ENCODE measurements around the gene ARID5B.

Gene ARID5B

DNA sequence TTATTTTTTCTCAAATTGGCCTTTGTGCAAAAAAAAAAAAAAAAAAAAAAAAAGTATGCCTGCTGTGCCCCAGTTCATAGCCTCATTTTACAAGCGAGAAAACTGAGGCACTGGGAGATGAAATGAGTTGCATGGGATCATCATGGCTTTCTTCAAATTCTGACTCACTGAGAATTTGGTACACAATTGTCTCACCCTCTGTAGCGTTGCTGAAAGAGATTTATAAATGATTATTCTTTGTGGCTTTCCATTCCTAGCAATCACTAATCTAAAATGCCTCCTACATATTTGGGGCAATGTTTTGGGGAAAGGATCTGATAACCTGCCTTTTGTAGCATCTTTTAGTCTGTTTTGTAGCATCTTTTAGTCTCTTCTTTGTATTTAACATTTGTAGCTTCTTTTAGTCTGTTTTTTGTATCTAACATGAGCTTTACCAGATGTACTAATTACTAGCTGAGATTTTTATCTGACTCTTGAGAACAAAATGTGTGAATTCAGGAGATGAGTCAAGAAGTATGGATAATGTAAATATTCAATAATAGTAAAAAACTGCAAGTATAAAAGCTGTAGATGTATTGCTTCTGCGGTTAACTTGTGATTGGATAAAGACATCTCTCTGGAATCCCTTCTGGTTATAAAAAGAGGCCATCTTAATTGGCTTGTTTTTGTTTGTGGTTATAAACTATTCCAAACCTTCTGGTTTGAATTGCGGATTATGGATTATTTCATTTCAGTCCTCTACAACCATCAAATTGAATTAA lies 161.4 kb downstream of the ARID5B start:
- Histone ChIP-seq H3K27me3 (replicated peaks; ENCODE audit: control insufficient read depth, insufficient read depth, low read length) (no peaks in the 10 kb centered on the region), H3K4me1 (ENCODE audit: control insufficient read depth, insufficient read depth, low read length) (peaks cover 74% of the 10 kb centered on the region), H3K9me3 (ENCODE audit: control insufficient read depth, low read length) (no peaks in the 10 kb centered on the region), H3K9ac (ENCODE audit: low read length) (peak overlapping the region; percentile 71), H3K4me3 (ENCODE audit: low read length) (peak overlapping the region; percentile 24), H3K36me3 (ENCODE audit: control insufficient read depth, insufficient read depth, low read length, severe bottlenecking) (peaks cover 93% of the 10 kb centered on the region)
- DNase-seq (ENCODE audit: low read depth) = peak; percentile 79

DNA sequence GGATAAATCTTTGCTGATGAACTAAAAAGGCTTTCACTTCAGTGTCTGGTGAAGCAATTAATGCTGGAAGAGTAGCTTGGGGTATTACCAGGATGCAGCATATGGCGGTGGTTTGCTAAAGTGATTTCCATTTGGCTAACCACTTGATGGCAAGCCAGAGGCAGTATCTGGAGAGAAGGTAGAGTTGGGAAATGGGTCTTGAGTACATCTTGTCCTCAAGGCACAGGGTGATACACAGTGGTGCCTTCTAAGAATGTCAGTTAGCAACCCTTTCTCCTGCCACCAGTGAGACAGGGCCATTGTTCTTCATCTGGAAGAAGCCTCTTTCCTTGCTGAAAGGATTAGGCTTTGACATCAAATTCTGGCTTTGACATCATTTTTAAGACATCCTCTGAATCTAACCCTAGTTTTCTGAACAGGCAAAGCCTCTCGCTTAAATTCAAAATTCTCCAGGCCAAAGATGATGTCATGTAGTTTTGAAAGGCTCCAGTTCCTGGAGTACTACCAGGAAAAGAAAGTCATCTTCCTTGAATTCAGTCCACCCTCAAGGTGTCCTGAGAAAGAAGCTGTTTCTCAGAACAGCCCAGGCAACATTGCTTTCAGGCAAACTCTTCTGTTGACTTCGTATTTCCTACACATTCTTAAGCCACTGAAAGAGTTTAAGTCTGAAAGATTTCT lies 162.4 kb downstream of the ARID5B start:
- no peaks in the 10 kb centered on the region for H3K27me3 ChIP-seq (replicated peaks; ENCODE audit: control insufficient read depth, insufficient read depth, low read length)

DNA sequence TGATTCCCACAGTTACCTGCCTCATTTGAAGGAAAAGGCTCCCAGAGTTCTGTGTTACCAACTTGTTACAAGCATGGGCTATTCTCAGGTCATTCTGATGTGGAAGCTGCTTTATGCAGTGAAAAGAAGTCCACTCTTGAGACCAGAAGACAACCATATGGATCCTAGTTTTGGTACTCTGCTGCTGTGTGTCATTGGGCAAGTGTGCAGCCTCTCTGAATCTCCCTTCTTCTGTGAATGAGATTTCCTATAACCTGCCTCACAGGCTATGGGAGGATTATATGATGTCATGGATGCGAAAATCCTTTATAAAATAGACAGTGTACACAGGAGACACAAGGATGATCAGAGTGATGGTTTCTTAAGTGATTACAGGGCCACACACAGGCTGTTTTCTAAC lies 166.1 kb downstream of the ARID5B start:
- H3K27me3 ChIP-seq (replicated peaks; ENCODE audit: control insufficient read depth, insufficient read depth, low read length) = no peaks in the 10 kb centered on the region
- H3K36me3 ChIP-seq (ENCODE audit: control insufficient read depth, insufficient read depth, low read length, severe bottlenecking) = peaks cover 95% of the 10 kb centered on the region
- DNase-seq (ENCODE audit: low read depth) = no peak
- H3K4me3 ChIP-seq (ENCODE audit: low read length) = no peak overlapping the region
- peaks cover 67% of the 10 kb centered on the region for H3K4me1 ChIP-seq (ENCODE audit: control insufficient read depth, insufficient read depth, low read length)
- H3K9me3 ChIP-seq (ENCODE audit: control insufficient read depth, low read length) = no peaks in the 10 kb centered on the region
- H3K9ac ChIP-seq (ENCODE audit: low read length) = no peak overlapping the region

More for the DNA sequence above, 162.4 kb downstream of the ARID5B start:
- Histone ChIP-seq H3K9me3 (ENCODE audit: control insufficient read depth, low read length) (no peaks in the 10 kb centered on the region), H3K4me1 (ENCODE audit: control insufficient read depth, insufficient read depth, low read length) (peaks cover 69% of the 10 kb centered on the region), H3K9ac (ENCODE audit: low read length) (peak overlapping the region; percentile 71), H3K36me3 (ENCODE audit: control insufficient read depth, insufficient read depth, low read length, severe bottlenecking) (peaks cover 94% of the 10 kb centered on the region), H3K4me3 (ENCODE audit: low read length) (peak overlapping the region; percentile 43)
- DNase-seq (ENCODE audit: low read depth) = peak; percentile 62

DNA sequence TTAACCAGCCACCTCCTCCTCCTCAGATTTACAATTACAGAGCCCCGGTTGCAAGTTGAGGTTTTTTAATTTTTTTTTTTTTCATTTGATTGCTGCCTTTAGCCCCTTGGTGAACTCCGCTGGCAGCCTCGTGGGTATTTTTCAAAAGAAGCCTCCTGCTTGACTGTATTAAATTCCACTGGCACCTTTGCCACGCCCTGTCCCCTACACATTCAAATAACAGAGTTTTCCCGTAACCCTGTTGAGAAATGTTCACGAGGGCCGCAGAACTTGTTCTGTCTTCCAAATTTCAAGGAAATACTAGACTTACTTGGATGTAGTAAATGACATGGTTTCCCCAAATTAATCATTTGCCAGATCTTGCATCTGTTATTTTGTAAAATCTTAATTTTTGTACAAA lies 167.0 kb downstream of the ARID5B start:
- DNase-seq (ENCODE audit: low read depth) = no peak
- no peaks in the 10 kb centered on the region for H3K9me3 ChIP-seq (ENCODE audit: control insufficient read depth, low read length)
- peaks cover 95% of the 10 kb centered on the region for H3K36me3 ChIP-seq (ENCODE audit: control insufficient read depth, insufficient read depth, low read length, severe bottlenecking)
- H3K9ac ChIP-seq (ENCODE audit: low read length) = no peak overlapping the region
- H3K27me3 ChIP-seq (replicated peaks; ENCODE audit: control insufficient read depth, insufficient read depth, low read length) = no peaks in the 10 kb centered on the region
- no peak overlapping the region for H3K4me3 ChIP-seq (ENCODE audit: low read length)
- H3K4me1 ChIP-seq (ENCODE audit: control insufficient read depth, insufficient read depth, low read length) = peaks cover 67% of the 10 kb centered on the region

DNA sequence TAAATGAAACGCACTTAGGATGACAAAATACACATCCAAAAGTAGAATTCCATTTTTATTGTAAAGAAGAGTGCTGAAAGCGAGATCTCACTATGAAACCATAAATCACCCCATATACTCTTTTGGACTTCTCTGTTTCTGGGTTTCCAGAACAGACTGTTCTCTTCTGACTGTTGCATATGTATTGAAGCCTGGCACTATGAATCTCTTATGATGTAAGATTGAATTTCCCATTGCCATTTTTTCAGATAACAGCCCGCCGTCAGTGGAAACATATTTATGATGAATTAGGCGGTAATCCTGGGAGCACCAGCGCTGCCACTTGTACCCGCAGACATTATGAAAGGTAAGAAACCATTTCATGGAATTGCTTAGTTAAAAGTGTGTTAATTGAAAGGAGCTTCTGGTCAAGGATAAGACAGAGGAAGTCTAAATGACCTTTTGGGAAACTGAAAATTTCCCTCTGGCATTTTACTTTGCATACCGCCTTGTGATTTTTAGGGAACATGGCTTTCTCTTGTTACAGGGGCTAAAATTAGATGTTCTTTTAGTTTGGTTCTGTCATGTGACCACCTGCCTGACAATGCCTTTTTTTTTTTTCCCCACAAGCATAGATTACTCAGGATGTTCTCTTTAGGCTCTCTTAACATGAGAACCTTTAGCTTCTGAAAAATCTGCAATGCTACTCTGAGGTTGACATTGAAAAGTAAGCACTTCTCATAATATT lies 168.1 kb downstream of the ARID5B start:
- peak overlapping the region; percentile 23 for H3K9ac ChIP-seq (ENCODE audit: low read length)
- no peak overlapping the region for H3K4me3 ChIP-seq (ENCODE audit: low read length)
- peaks cover 100% of the 10 kb centered on the region for H3K36me3 ChIP-seq (ENCODE audit: control insufficient read depth, insufficient read depth, low read length, severe bottlenecking)
- H3K4me1 ChIP-seq (ENCODE audit: control insufficient read depth, insufficient read depth, low read length) = peaks cover 67% of the 10 kb centered on the region
- no peak for DNase-seq (ENCODE audit: low read depth)
- H3K27me3 ChIP-seq (replicated peaks; ENCODE audit: control insufficient read depth, insufficient read depth, low read length) = no peaks in the 10 kb centered on the region
- H3K9me3 ChIP-seq (ENCODE audit: control insufficient read depth, low read length) = no peaks in the 10 kb centered on the region

DNA sequence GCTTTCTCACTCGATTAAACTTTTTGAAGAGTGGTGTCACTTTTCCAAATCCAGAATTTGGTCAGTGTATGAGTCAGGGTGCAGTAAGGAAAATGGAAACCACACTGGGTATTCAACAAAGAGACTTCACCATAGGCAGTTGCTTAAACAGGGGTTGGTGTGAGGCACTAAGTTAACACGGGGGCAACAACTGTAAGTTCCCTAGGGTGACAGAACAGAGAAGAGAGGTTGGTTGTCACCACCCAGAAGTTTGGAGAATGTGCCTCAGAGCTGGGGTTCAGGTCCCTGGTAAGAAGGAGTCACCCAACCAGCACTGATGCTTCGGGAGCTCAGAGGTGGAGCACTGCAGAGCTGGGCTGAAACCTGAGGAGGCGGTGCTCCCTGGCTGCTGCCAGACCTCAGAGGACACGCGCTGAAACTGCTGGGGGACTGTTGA lies 170.4 kb downstream of the ARID5B start:
- H3K27me3 ChIP-seq (replicated peaks; ENCODE audit: control insufficient read depth, insufficient read depth, low read length) = no peaks in the 10 kb centered on the region
- H3K9me3 ChIP-seq (ENCODE audit: control insufficient read depth, low read length) = no peaks in the 10 kb centered on the region
- DNase-seq (ENCODE audit: low read depth) = no peak
- H3K4me1 ChIP-seq (ENCODE audit: control insufficient read depth, insufficient read depth, low read length) = peaks cover 82% of the 10 kb centered on the region
- no peak overlapping the region for H3K9ac ChIP-seq (ENCODE audit: low read length)
- H3K36me3 ChIP-seq (ENCODE audit: control insufficient read depth, insufficient read depth, low read length, severe bottlenecking) = peaks cover 100% of the 10 kb centered on the region
- H3K4me3 ChIP-seq (ENCODE audit: low read length) = no peak overlapping the region

DNA sequence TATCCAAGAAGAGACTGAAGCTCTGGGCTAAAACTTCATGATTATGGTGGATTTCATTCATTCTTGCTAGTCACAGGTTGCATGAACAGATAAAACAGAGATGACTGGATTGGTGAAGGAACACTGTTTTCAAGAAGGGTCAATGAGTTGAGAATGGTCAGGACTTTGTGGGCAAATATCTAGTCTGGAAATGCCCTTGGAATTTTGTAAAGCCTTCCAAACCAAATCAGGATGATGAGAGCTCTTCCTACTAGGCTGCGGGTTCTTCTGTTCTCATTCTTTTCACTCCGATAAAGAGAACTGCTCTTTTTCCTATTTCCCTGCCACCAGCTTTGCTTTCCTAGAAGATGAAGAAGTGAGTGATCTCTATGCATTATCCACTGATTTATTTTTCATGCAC lies 171.4 kb downstream of the ARID5B start:
- DNase-seq (ENCODE audit: low read depth) = no peak
- Histone ChIP-seq H3K36me3 (ENCODE audit: control insufficient read depth, insufficient read depth, low read length, severe bottlenecking) (peaks cover 91% of the 10 kb centered on the region), H3K9me3 (ENCODE audit: control insufficient read depth, low read length) (no peaks in the 10 kb centered on the region), H3K4me1 (ENCODE audit: control insufficient read depth, insufficient read depth, low read length) (peaks cover 90% of the 10 kb centered on the region), H3K27me3 (replicated peaks; ENCODE audit: control insufficient read depth, insufficient read depth, low read length) (no peaks in the 10 kb centered on the region), H3K9ac (ENCODE audit: low read length) (no peak overlapping the region), H3K4me3 (ENCODE audit: low read length) (no peak overlapping the region)

DNA sequence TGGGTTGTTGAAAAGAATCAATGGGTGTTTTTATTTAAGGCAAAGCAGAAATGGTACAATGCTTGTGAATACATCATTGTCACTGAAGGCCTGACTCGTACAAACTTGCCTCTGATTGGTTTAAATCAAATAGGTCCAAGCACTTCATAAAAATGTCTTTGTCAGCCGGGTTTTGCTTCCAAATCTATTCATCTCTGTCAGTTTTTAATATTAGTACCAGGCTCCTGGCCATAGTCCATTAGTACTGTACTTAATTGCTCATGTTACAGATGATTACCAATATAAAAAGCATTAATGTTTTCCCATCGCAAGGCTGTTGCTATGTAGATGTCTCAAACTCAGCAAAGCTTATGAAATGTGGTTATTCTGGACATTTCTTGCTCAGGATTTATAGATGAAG lies 171.9 kb downstream of the ARID5B start:
- Histone ChIP-seq H3K27me3 (replicated peaks; ENCODE audit: control insufficient read depth, insufficient read depth, low read length) (no peaks in the 10 kb centered on the region), H3K4me1 (ENCODE audit: control insufficient read depth, insufficient read depth, low read length) (peaks cover 93% of the 10 kb centered on the region), H3K9ac (ENCODE audit: low read length) (peak overlapping the region; percentile 52), H3K9me3 (ENCODE audit: control insufficient read depth, low read length) (no peaks in the 10 kb centered on the region), H3K4me3 (ENCODE audit: low read length) (no peak overlapping the region), H3K36me3 (ENCODE audit: control insufficient read depth, insufficient read depth, low read length, severe bottlenecking) (peaks cover 91% of the 10 kb centered on the region)
- DNase-seq (ENCODE audit: low read depth) = no peak

DNA sequence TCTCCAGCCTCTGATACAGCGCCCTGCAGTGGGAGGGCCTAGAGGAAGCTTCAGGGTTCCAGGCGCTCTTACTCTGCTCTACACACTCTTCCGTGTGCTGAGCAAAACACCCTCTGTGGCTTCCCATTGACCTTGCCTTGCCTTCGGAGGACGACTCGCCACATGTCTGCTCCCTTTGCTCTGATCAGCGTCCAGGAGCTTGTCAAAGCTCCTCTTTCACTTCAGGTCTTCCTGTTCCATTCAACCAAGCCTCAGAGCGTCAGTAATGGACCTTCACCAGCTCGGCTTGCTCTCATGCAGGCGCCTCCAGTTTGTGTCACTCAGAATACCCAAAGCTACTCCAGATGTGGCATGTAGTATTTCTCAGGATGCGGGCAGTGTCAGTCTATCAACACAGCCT lies 173.9 kb downstream of the ARID5B start:
- Histone ChIP-seq H3K27me3 (replicated peaks; ENCODE audit: control insufficient read depth, insufficient read depth, low read length) (no peaks in the 10 kb centered on the region), H3K9ac (ENCODE audit: low read length) (peak overlapping the region; percentile 20), H3K4me1 (ENCODE audit: control insufficient read depth, insufficient read depth, low read length) (peaks cover 88% of the 10 kb centered on the region), H3K9me3 (ENCODE audit: control insufficient read depth, low read length) (no peaks in the 10 kb centered on the region), H3K36me3 (ENCODE audit: control insufficient read depth, insufficient read depth, low read length, severe bottlenecking) (peaks cover 91% of the 10 kb centered on the region), H3K4me3 (ENCODE audit: low read length) (no peak overlapping the region)
- DNase-seq (ENCODE audit: low read depth) = no peak

DNA sequence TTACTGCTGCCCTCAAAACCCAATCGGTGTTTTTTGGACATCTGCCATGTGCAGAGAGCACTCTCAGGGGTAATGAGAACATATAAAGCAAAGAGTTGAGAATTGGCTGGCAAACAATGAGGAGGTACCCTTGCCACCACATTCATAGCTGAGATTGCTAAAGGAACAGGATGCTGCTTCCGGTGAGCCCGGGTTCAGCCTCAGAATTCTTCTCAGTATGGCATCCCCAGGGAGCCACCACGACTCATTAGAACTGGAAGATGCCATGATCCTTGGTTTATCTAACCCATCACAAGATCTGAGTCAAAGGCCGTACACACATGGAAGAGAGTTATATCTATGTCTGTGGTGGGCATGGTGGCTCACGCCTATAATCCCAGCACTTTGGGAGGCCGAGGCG lies 174.4 kb downstream of the ARID5B start:
- H3K9me3 ChIP-seq (ENCODE audit: control insufficient read depth, low read length) = no peaks in the 10 kb centered on the region
- no peaks in the 10 kb centered on the region for H3K27me3 ChIP-seq (replicated peaks; ENCODE audit: control insufficient read depth, insufficient read depth, low read length)
- peak overlapping the region; percentile 73 for H3K9ac ChIP-seq (ENCODE audit: low read length)
- peaks cover 89% of the 10 kb centered on the region for H3K4me1 ChIP-seq (ENCODE audit: control insufficient read depth, insufficient read depth, low read length)
- DNase-seq (ENCODE audit: low read depth) = no peak
- H3K4me3 ChIP-seq (ENCODE audit: low read length) = no peak overlapping the region
- H3K36me3 ChIP-seq (ENCODE audit: control insufficient read depth, insufficient read depth, low read length, severe bottlenecking) = peaks cover 86% of the 10 kb centered on the region

DNA sequence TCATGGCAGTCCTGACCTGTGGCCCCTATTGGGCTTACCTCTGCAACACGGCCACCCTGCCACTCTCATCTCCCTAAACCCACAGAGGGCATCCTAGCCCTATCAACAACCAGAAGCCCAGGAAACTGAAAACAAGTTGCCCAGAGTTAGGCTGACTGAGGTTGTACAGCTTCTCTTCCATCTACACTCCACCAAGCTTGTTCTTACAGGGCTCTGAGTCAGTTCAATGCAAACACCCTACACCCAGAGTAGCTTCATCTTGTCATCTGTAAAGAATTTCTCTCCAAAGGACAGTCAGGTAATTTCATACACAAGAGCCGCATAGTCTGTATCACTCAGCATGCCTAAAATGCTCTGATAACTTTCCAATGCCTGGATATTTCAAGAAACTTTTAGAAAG lies 175.4 kb downstream of the ARID5B start:
- peaks cover 76% of the 10 kb centered on the region for H3K36me3 ChIP-seq (ENCODE audit: control insufficient read depth, insufficient read depth, low read length, severe bottlenecking)
- peaks cover 91% of the 10 kb centered on the region for H3K4me1 ChIP-seq (ENCODE audit: control insufficient read depth, insufficient read depth, low read length)
- no peaks in the 10 kb centered on the region for H3K9me3 ChIP-seq (ENCODE audit: control insufficient read depth, low read length)
- peak; percentile 76 for DNase-seq (ENCODE audit: low read depth)
- H3K9ac ChIP-seq (ENCODE audit: low read length) = peak overlapping the region; percentile 73
- H3K27me3 ChIP-seq (replicated peaks; ENCODE audit: control insufficient read depth, insufficient read depth, low read length) = no peaks in the 10 kb centered on the region
- H3K4me3 ChIP-seq (ENCODE audit: low read length) = no peak overlapping the region

Measured in adipocyte (in vitro differentiated cells).